DMS79 treated with DMSO at 0.1 percent for 48 hours (cell line): ENCODE results near the gene TP73.

Experiments
- DNase-seq: peaks from one replicate; lab custom pipeline; 2025; lab: John Stamatoyannopoulos, UW

TP73 gene

DNA sequence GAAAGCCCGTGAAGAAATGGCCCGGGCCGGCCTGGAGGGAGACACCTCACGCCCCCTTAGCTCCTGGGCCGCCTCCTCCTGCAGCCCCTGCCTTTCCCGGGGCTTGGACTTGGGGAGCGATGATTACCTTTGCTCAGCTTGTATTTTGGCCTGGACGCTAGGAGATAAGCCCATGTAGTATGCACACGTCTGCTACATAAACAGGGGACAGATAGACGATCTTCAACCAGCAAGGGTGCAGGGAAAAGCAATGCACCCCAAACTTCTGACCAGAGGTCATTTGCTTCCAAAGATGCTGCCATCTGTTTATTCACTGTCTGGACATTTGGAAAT is 936 bp downstream of the TP73 start:
- DNase-seq = no peak

DNA sequence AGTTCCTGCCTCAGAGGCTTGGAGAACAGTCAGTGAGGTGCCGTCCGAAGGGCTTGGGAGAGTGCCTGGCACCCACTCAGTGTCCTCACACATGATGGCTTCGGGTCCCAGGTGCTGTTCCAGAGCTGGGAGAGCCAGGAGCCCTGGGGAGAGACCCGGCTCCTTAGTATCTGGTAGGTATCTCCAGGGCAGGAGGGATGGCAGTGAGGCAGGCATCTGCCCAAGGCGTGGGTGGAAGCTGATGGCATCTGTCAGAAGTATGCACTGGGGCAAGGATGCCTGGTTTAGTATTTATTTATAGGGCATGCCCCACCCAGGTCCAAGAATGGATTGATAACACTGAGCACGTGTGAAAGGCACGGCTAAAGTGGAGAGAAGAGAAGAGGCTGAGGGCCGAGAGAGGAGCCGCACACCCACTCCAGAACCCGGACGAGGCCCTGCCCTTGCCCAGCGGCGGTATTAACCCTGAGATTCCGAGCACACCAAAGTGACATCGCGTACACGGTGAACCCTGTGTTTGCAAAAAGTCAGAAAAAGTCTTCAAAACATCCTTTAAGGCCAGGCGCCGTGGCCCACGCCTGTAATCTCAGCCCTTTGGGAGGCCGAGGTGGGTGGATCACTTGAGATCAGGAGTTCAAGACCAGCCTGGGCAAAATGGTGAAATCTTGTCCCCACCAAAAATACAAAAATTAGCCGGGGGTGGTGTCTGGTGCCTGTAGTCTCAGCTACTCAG is 2.4 kb downstream of the TP73 start:
- DNase-seq = no peak

DNA sequence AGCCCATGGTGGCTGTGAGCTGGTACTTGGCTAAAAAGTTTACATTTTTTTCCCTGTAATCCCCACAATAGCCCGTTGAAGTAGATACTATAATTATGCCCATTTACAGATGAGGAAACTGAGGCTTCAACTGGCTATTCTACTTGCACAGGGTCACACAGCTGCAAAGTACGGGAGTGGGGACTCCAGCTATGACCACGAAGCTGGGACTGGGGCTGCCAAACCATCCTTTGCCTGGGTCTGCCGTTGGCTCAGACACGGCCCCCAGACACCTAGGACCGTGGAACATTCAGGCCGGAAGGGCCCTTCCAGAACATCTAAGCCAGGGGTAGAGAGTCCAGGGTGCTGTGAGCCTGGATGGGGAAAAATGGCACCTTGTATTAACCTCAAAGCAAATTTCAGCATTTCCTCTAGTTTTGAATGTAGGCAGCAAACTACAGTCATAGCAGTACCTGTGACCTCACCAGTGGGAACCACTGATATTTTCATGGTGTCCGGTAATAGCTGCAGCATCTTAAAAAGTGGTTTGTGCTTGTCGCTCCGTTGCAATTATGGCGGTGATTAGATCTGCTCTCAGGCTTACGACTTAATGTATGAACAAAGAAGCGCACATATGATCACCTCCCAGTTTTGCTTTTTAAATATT is 4.3 kb downstream of the TP73 start:
- DNase-seq = no peak

DNA sequence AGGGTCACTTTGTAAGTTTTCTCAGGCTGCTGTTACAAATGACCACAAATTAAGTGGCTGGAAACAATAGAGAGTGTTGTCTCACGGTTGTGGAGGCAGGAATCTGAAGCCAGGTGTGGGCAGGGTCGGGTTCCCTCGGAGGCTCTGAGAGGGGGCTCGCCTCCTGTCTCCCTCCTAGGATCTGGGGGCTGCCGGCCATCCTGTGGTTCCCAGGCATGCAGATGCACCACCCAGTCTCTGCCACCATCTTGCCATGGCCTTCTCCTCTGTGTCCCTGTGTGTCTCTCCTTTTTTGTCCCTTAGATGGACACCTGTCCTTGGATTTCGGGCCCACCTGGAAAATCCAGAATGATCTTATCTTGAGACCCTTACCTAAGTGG is 4.8 kb downstream of the TP73 start:
- no peak for DNase-seq

DNA sequence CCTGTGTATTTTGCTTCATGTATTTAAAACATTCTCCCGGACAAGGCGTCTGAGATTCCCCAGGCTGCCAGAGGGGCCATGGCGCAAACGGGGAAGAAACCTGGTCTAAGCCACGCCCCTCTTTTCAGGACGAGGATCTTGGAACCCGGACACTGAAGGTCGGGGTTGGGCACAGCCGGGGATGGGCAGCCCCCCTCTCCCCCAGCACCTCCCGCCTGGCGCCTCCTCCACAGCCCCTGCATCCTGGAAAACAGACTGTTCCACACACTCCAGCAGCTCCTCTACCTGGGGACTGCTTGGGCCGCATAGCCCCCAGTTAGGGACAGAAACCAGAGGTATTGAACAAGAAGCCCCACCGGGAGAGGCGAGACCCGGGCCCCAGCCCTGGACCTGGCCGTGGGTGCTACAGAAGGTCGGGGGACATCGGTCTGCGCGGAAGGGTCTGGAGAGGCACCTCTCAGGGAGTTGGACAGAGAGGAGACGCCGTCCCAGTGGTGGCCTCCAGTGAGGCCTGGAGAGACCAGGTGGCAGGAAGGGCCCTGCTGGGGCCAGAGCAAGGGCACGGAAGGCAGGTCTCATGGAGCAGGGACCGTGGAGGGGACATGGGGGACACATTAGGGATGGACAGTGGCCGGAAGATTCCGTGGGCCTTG is 5.4 kb downstream of the TP73 start:
- no peak for DNase-seq

DNA sequence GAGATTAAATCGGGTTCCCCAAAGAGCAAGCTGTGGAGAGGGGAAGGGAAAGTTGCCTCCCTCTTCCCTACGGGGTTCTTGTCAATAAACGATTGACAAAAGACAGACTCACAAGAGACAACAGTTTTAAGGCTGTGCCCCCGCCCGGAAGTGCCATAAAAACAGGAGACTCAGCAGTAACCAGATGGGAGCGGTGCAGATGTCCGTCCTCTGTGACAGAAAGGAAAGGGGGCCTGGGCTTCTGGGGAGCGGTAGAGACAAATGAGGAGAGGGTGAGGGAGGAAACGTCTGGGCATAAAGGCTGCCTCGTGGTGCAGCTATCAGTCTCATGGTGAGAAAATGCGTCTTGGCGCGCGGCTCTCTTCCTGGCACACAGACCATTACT is 5.9 kb downstream of the TP73 start:
- no peak for DNase-seq

DNA sequence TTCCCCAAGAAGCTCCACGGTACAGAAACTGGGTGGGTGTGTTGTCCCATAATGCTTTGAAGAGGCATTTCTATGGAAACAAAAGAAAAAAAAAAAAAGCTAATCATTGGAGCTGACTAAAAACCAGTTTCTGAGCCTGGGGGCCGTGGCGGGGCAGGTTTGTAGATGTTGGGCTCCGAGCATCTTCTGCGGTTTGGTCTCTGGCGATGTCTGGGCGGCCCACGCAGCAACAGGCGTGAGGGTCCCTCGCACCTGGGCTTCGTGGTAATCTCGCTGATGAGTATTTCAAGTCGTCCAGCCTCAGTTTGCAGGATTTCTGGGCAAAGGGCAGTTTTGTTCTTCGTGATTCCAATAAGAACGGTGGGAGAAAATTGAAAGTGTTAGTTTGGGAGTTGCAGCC is 6.8 kb downstream of the TP73 start:
- DNase-seq = no peak

DNA sequence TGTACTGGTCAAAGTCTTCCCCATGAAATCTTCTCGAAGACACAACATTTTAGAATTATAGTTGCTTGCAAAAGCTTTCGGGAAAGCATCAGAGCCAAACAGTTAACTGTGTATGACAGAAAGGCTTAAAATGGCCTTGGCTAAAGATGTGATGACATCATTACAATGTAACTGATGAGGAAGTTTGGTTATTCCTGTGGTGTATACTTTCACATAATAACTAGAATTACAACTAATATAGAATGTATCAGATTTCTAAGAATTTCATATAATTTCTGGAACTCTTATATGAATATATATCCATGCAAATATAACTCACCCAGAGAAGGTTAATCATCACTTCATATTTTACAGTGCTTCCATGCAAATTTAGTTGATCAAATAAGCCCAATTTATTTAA is 8.4 kb downstream of the TP73 start:
- DNase-seq = no peak

DNA sequence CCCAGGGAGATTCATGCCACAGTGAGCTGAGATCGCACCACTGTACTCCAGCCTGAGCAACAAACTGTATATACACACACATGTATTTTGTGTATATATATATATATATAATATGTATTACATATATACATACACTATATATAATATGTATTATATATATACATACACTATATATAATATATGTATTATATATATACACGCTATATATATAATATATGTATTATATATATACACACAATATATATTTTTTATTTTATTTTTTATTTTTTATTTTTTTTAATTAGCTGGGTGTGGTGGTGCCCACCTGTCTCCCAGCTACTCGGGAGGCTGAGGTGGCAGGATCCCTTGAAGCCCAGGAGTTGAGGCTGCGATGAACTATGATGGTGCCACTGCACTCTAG is 9.3 kb downstream of the TP73 start:
- no peak for DNase-seq

DNA sequence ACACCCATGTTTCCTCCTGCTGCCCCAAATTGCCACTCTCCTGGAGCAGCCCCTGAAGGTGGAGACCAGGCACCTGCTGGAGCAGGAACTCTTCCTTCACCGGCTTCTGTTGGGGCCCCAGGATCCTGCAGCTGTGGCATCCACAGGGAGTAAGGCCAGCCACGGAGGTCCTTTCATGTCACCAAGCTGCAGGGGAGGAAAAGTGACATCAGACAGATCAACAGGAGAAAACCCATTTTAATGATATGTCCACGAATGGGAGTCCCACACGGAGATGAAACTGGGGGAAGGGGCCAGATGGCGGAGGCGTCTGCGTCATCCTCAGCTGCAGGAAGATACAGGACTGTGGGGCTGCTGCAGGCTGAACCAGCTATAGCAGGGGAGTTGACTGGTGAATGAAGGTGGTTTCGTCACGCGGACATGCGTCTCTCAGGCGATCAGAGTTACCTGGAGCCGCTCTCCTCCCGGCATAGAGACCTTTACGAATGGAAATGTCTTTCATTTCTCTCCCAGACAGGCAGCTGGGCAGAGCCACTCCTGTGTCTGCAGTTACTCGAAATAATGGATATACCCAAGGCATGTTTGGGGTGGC is 9.9 kb downstream of the TP73 start:
- no peak for DNase-seq

DNA sequence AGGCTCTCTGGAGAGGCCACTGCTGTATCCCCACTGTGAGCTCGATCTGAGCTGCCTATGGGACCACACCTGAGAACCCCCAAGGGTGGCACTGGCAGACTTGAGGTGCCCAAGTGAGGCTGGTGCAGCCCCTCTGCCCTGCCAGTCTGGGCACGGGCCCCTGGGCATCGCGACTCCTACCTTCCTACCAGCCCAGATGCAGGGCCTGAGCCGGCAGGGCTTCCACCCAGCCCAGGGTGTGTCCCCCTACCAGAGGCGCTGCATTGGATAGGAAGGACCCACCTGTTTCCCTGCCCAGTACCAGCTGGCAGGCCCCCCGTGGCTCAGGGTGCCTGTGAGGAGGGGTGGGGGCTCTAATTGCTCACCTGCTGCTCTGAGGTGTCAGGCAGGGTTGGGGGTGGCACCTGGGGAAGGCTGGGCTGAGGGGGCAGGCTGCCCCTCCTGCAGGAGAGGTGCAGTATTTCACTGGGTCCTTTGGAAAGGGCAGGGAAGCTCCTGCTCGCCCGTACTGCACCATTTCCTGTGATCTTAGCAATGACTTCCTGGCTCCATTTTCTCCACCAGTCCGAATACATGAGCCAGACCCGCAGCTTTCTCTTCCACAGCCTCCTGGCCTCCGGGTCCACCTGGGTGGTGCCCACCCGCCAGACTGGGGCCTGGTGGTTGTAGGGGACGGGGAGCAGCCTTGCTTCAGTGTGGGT is 11.8 kb downstream of the TP73 start:
- DNase-seq = peak; percentile 38

DNA sequence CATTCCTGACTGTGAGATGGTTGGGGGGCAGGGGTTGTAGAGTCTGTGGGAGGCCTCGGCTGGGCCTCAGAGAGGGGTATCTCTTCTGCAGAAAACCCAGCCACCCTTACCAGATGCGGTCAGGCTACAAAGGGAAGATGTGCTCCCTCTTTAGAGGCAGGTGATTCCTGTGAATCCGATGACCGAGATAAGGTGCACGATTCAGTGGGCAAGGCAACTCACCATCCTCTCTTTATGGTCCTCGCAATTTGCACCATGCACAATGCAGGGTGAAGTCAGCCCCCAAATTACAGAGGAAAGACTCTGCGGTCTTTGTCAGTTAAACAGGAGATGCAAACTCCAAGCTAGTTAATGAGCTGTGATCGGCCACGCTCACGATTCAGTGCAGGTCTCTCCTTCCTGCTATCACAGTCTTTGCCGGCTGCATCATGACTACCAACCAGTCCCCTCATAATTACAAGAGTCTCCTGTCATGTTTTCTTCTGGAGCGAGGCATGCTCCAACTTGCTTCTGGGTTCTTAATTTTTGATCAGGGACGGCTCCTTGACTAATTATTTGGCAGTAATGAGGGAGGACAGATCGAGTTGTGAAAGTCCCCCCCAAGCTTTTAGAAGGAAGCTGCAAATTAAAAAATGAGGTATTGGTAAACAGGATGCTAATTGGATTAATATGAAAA is 12.5 kb downstream of the TP73 start:
- DNase-seq = peak; percentile 83

DNA sequence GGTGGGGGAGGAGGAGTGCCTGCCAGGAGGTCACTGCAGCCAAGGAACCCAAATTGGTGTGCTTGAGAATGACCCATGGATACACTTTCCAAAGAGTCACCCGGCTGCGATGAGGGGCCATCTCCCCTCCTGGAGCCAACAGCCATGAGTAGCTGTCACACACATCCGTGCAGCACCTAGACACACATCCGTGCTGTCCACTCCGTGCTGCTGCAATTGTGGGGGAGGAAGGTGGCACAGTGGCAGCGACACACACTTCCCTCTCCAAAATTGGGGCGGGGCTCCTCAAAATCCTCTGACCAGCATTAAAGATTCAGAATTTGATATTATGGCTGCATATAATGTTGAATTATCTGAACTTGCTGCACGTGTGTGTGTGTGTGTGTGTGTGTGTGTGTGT is 15.8 kb downstream of the TP73 start:
- DNase-seq = peak; percentile 58

DNA sequence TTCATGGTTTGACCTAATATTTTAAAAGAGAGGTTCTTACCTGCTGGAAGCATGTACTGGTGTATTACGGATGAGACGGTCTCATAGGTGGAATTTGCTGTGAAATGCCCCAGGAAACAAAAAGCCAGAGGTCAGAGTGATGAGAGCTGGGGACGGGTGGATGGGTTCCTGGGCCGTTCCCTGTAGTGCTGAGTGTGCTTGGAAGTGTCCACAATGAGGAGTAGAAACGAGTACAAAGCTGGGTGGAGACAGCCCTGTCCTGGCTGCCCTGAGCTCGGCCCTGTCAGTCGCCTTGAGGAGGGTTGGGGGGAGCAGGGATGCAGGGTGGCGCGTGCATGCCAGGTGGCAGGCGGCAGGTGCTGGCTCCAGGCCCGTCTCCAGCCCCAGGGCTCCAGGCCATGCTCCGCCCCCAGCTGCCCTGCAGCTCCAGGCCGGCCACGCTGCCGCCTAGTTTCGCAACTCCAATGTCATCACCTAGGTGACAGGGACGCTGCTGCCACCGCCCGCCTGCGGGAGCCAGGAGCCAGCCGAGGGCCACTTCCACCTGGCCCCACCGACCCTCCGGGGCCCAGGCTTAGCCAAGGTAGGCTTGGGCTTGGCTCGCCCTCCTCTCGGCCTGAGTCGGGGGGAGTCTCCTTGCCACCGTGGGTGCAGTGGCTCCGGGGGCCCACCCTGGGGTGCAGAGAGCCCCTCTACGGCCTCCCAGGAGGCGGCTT is 16.4 kb downstream of the TP73 start:
- DNase-seq = peak; percentile 97

DNA sequence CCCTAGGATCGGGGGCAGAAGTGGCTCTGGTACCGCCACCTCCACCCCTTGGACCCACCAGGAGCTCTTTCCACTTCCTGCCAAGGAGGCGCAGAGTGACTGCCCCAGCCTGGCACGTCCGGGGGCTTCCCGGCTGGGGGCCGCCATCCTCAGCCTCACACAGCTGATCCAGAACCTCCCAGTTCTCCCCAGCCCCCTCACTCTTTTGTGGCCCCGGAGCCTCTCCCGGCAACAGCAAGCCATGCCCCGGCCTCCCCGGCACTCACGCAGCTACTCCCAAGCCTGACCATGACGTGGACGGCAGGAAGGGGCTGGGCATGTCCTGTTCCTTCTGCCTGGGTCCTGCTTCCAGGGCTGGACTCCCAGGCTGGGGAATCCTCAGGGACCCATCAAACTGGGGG is 17.1 kb downstream of the TP73 start:
- DNase-seq = no peak

DNA sequence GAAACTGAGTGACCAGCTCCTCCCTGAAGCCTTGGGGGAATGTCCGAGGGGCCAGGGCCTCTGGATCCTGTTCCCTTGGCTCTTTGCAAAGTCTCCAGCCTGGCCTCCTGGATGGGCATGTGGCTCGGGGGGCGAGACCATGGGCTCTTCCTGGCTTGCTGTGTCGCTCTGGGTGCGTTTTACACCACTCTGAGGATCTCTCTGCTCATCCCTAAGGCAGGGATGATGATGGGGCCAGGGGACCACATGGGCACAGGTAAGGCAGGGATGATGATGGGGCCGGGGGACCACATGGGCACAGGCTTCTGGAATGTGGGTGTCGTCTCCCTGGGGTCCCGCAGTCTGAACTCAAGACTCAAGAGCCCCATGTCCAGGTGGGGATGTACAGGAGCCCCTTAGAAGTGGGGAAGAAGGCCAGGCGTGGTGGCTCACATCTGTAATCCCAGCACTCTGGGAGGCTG is 17.7 kb downstream of the TP73 start:
- DNase-seq = no peak

DNA sequence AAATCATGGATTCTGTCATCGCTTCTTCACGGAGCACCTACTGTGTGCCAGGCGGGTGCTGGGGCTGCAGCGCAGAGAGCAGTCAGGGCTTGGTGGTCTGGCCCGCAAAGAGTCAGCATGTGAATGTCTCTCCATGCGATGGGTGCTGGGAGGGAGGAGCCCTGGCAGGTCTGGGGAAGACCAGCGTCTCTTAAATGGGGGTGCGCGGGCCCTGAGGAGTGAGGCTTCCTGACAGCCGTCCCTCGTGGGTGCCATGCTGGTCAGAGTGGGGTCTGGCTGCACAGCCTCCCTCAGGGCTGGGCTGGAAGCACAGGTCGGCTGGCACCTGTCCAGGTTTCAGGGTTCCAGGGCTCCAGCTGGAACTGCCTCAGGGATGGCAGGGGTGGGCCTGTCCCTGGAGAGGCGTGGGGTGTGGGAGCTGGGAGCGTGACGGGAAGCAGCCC is 18.5 kb downstream of the TP73 start:
- DNase-seq = no peak

DNA sequence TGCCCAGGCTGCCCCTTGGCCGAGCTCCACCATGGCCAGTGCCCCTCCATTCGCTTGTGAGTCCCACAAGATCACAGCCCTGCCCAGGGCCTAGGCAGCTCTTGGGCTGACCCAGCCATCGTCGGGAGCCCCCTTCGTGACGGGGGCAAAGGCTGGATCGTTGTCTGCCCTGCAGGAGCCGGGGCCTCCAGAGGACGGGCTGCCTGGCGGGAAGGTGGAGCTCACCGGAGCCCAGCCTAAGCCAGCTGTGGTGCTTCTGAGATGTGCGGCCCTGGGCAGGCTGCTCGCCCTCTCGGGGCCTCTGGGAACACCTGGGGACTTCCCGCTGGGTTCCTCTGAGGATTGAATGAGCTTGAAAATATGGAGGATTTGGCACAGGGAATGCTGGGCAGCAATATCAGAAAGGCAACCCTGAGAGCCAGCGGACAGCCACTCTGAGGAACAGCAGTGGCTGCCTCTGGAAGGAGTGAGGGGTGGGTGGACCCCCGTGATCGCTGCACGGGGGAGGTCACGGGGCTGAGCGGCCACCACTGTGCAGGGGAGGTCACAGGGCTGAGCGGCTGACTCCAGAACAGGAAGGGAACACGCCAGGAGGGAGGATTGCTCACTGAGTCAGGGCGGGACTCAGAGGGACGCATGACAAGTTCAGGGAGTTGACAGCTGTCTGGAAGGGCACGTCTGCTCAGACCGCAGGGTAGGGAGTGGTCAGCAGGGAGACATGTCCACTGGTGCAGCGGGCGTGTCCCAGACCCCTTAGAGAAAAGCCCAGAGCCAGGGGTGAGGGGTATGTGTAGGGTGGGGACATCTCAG is 19.3 kb downstream of the TP73 start:
- DNase-seq = no peak

DNA sequence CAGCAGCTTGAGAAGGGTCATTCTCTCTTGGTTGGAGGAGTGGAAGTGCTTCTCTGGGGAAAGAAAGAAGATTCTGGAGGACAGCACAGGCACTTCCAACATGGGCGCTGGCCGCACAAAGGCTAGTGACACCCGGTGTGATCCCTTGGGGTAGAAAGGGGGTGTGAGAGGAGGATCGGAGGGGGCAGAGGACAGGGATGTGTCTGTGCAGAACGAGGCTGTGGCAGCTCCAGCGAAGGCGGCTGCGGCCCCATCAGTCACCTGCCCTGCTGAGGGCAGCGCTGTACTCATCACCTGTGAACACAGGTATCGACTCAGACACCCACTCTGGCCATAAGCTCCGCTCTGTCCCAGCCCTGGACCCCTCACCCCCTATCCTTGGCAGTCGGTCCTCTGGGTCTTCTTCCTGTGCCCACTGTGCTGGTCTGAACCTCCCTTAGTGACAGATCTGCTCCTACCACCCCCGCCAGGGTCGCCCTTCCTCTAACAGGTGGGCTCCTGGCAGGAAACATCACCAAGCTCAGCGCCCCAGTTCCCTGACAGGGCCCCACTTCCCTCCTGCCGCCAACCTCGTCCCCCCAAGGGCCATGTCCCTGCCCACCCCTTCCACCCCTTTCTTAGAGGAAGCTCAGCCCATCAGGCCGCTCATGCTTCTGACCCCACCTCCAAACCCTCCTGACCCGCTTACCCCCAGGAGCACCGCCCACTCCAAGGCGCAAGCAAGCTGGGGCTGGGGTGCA is 20.1 kb downstream of the TP73 start:
- no peak for DNase-seq

DNA sequence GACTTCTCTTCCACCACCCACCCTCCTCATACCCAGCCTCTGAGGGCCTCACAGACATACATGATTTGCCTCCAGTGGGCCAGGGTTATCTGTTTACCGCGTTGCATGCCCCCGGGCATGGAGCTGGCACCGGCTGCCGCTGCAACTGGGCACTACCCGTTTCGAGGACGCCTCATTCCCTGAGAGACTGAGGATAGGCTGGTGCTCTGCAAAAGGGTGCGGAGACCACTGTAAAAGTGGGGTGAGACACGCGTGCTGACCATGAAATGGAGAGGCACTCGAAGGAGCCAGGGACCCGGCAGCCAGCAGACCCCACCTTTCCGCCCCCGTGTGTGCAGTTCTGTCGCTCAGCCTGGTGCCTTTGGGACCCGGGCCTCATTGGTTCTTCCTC is 20.6 kb downstream of the TP73 start:
- no peak for DNase-seq
